GM19238 (cell line): ENCODE data around the gene SLC30A4.
A peak's percentile ranks its signal among the peaks of the same experiment; 100 is the strongest.

Experiments
- DNase-seq: peaks from one replicate; pipeline ENCODE4 v3.0.0; 2011; ENCODE audit warnings: low spot score; ENCODE audit not compliant: insufficient read length

Gene SLC30A4

GRCh38 chr15:45451265-45451664 lies 71.3 kb downstream of the SLC30A4 start:
- DNase-seq = no peak

- no peak for DNase-seq
Measured at GRCh38 chr15:45449916-45450867, 72.4 kb downstream of the SLC30A4 start.

GRCh38 chr15:45449395-45449794 lies 73.2 kb downstream of the SLC30A4 start:
- DNase-seq = no peak

- DNase-seq = no peak
Measured at GRCh38 chr15:45448066-45448915, 74.3 kb downstream of the SLC30A4 start.

GRCh38 chr15:45443645-45444044 lies 78.9 kb downstream of the SLC30A4 start:
- no peak for DNase-seq

- no peak for DNase-seq
Measured at GRCh38 chr15:45442507-45443135, 79.9 kb downstream of the SLC30A4 start.

- no peak for DNase-seq
Measured at GRCh38 chr15:45441686-45442085, 80.9 kb downstream of the SLC30A4 start.

- no peak for DNase-seq
Measured at GRCh38 chr15:45441036-45441435, 81.5 kb downstream of the SLC30A4 start.

GRCh38 chr15:45439521-45440260 lies 82.9 kb downstream of the SLC30A4 start:
- no peak for DNase-seq

- DNase-seq = no peak
Measured at GRCh38 chr15:45435124-45435903, 87.2 kb downstream of the SLC30A4 start.

GRCh38 chr15:45434078-45434567 lies 88.4 kb downstream of the SLC30A4 start:
- no peak for DNase-seq

- no peak for DNase-seq
Measured at GRCh38 chr15:45431511-45431910, 91.0 kb downstream of the SLC30A4 start.

- DNase-seq = peak; percentile 69
Measured at GRCh38 chr15:45429941-45430792, 92.4 kb downstream of the SLC30A4 start.
